Transverse colon (tissue), 4 donors: Measurements from ENCODE around the gene SOX12. TPM values are rescaled to one million over a fixed set of nuclear protein-coding genes. Genes with fewer than 3 reads are reported as not detected.

Experiments used
- DNase-seq: peaks from one replicate; pipeline ENCODE4 v3.0.0-alpha.2; 2019
- H3K27ac ChIP-seq, 4 donors: fragments of 200-600 bp; sonication (generic); 2 replicates each; pipeline ENCODE4 v1.5.1; 2016 to 2018; ENCODE audit warnings: inconsistent platforms in 4 of 4
- H3K27me3 ChIP-seq: fragments of 200-600 bp; sonication (generic); 2 replicates; pipeline ENCODE4 v1.5.1; 2017; ENCODE audit warnings: inconsistent platforms
- H3K36me3 ChIP-seq, 4 donors: fragments of 200-600 bp; sonication (generic); 2 replicates each; pipeline ENCODE4 v1.5.1; 2017 to 2019; ENCODE audit warnings: inconsistent platforms in 4 of 4
- H3K4me1 ChIP-seq, 4 donors: fragments of 200-600 bp; sonication (generic); 2 replicates each; pipeline ENCODE4 v1.5.1; 2017 to 2020; ENCODE audit warnings: inconsistent platforms in 4 of 4
- H3K4me3 ChIP-seq, 4 donors: fragments of 200-600 bp; sonication (generic); 1 replicate in 1 of 4; 2 replicates in 3 of 4; pipeline versions ENCODE4 v1.5.1 to v1.6.1; 2017 to 2019; ENCODE audit warnings: inconsistent platforms in 4 of 4
- H3K9me3 ChIP-seq, 2 donors: fragments of 200-600 bp; sonication (generic); 2 replicates each; pipeline ENCODE4 v1.5.1; 2017 to 2019; ENCODE audit warnings: inconsistent platforms in 2 of 2
- CTCF ChIP-seq, 5 experiments: fragments of 200-600 bp in 3 of 5; fragments of 450-650 bp in 2 of 5; sonication (generic) in 3 of 5; IDR thresholded peaks; 1 replicate in 2 of 5; 2 replicates in 3 of 5; pipeline ENCODE4 v1.5.1; 2016 to 2017; ENCODE audit warnings: antibody characterized with exemption in 5 of 5, inconsistent platforms in 3 of 5, mild to moderate bottlenecking in 2 of 5, moderate library complexity in 1 of 5
- EP300 ChIP-seq: sonication (generic); formaldehyde crosslinking; IDR thresholded peaks from one replicate; pipeline ENCODE4 v1.6.1; 2017; ENCODE audit warnings: antibody characterized with exemption, low read depth
- POLR2A ChIP-seq: fragments of 450-650 bp; IDR thresholded peaks from one replicate; pipeline ENCODE4 v1.6.1; 2016; ENCODE audit warnings: antibody characterized with exemption, mild to moderate bottlenecking, moderate library complexity
- POLR2AphosphoS5 ChIP-seq, 3 donors: sonication (generic); formaldehyde crosslinking; IDR thresholded peaks; one replicate each; pipeline ENCODE4 v1.6.1; 2016; ENCODE audit warnings: antibody characterized with exemption in 3 of 3
- WGBS, 2 donors: methylation state at CpG; one replicate each; pipeline ENCODE4 v1.1.5; 2018; ENCODE audit warnings: low coverage in 1 of 2; 5-methylcytosine and 5-hydroxymethylcytosine counted together
- in situ Hi-C, 4 donors: fragments of 200-750 bp; cut with MboI; loops; one replicate each; pipeline versions ENCODE4 v1.15.0 to v1.15.1; 2017; ENCODE audit warnings: low sequenced_read_pairs in 3 of 4, low pct_ligation_motif_present in 1 of 4, low pct_unique_long_range_greater_than_20kb in 1 of 4
- intact Hi-C: fragments of 100-400 bp; cut with DNase I; formaldehyde crosslinking; loops from one replicate; pipeline ENCODE4 v1.15.1; 2023; ENCODE audit warnings: low total_unique reads
- total RNA-seq, 4 donors: library from RNA; depleted of rRNA; stranded (reverse); fragments of >200 nt; gene quantifications; one replicate each; pipeline ENCODE4 v1.1.0, GENCODE V29; 2016

The SOX12 gene
- total RNA-seq, 4 donors from 2014 or later, result 2.0 to 5.0 (median 3.5) TPM

DNA sequence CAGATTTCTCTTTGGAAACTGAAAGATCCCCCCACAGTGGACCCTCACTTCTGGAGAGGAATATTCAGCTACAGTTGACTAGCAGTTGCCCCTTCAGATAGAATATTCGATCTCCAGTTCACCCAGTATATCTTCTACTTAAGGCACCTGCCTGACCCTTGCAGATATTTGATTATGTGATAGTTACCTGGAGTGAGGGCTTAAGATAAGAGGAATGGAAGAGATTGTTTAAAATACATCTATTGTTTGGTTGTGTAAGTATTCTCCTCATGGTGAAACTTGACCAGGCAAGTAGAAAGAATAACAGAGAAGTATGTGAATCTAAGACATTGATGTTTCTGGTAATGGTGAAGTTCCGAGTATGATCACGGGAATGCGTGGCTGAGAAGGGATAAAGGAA, 29.5 kb upstream of the SOX12 start:
- in situ Hi-C loops, result no loop called here
- Histone ChIP-seq H3K27ac (no peak overlapping the region), H3K4me3 (no peak overlapping the region), H3K4me1 (peaks cover 4 to 38% (median 32%) of the 10 kb centered on the region in 4 donors), H3K9me3 (no peaks in the 10 kb centered on the region), H3K36me3 (no peaks in the 10 kb centered on the region), H3K27me3 (no peaks in the 10 kb centered on the region)
- 89 to 92% methylated on average over 4 of the region's 4 CpGs for WGBS, 2 donors
- no peak for DNase-seq
- TF ChIP-seq POLR2A, result no peak
- TF ChIP-seq EP300, result no peak
- TF ChIP-seq CTCF (IDR thresholded peaks at IDR 0.05), result no peak
- TF ChIP-seq POLR2AphosphoS5 (IDR thresholded peaks at IDR 0.05), result no peak
- intact Hi-C loops, result no loop called here

- WGBS, 2 donors, result 0 to 2% methylated on average over 12 to 87 of the region's 99 CpGs
- in situ Hi-C loops, result no loop called here
- intact Hi-C loops, result no loop called here
- H3K27me3 ChIP-seq, result no peaks in the 10 kb centered on the region
- H3K27ac ChIP-seq, result peak within 1 kb of the TSS; percentile 96 to 100 (median 100)
- H3K36me3 ChIP-seq, result no peaks in the 10 kb centered on the region
- peaks cover 4 to 36% (median 36%) of the 10 kb centered on the region in 4 donors for H3K4me1 ChIP-seq
- TF ChIP-seq EP300 (no peak), CTCF (IDR thresholded peaks at IDR 0.05) (peak in 3 of 5 experiments; percentile 20 to 22 (median 20)), POLR2A (peak; percentile 67), POLR2AphosphoS5 (IDR thresholded peaks at IDR 0.05) (peak; percentile 53 to 80 (median 74))
- peak; percentile 86 for DNase-seq
- no peaks in the 10 kb centered on the region for H3K9me3 ChIP-seq
- peak within 1 kb of the TSS; percentile 67 to 96 (median 84) for H3K4me3 ChIP-seq
Observed at GRCh38 chr20:297098-297924, 28.0 kb upstream of the SOX12 start, which contains the start of gene ZCCHC3. Gene ZCCHC3, plus strand, starts transcription at chr20:297570. Its CDS starts 17 bp downstream, at chr20:297587.

DNA sequence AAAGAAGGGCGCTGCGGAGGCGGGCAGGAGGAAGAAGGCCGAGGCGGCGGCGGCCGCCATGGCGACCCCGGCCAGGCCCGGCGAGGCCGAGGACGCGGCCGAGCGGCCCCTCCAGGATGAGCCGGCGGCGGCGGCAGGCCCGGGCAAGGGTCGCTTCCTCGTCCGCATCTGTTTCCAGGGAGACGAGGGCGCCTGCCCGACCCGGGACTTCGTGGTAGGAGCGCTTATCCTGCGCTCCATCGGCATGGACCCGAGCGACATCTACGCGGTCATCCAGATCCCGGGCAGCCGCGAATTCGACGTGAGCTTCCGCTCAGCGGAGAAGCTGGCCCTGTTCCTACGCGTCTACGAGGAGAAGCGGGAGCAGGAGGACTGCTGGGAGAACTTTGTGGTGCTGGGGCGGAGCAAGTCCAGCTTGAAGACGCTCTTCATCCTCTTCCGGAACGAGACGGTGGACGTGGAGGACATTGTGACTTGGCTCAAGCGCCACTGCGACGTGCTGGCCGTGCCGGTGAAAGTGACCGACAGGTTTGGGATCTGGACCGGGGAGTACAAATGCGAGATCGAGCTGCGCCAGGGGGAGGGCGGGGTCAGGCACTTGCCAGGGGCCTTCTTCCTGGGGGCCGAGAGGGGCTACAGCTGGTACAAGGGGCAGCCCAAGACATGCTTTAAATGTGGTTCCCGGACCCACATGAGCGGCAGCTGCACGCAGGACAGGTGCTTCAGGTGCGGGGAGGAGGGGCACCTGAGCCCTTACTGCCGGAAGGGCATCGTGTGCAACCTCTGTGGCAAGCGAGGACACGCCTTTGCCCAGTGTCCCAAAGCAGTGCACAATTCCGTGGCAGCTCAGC, 27.2 kb upstream of the SOX12 start:
- H3K9me3 ChIP-seq, result no peaks in the 10 kb centered on the region
- peak overlapping the region; percentile 96 to 100 (median 100) for H3K27ac ChIP-seq
- WGBS, 2 donors, result 1% methylated on average over 55 of the region's 75 CpGs; no CpG with 5 or more reads in 1 of the 2 donors
- peak overlapping the region; percentile 67 to 96 (median 84) for H3K4me3 ChIP-seq
- peaks cover 4 to 36% (median 36%) of the 10 kb centered on the region in 4 donors for H3K4me1 ChIP-seq
- intact Hi-C loops, result no loop called here
- DNase-seq, result peak; percentile 84
- no peaks in the 10 kb centered on the region for H3K36me3 ChIP-seq
- in situ Hi-C loops, result no loop called here
- peak; percentile 75 for TF ChIP-seq POLR2A
- TF ChIP-seq EP300, result no peak
- TF ChIP-seq CTCF (IDR thresholded peaks at IDR 0.05), result no peak
- TF ChIP-seq POLR2AphosphoS5 (IDR thresholded peaks at IDR 0.05), result peak; percentile 59 to 86 (median 64)
- H3K27me3 ChIP-seq, result no peaks in the 10 kb centered on the region
